ENCODE measurements around the gene F5.

DNA sequence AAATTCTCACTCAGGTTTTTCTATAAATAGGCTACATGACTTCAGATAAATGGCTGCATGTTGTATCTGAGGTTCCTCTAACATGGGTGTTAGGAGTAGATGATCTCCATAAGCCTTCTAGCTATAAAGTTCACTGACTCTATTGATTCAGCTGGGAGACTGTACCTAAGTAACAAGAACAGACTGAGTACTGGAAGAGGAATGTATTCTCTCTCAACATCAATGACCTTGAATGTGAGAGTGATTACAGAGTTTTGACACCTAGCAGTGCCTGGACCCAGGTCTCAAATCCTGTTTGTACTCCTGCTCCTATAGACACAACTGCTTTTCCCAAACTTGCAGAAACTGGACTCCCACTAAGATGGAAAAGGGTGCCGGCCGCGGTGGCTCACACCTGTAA lies 91.9 kb downstream of the F5 start:
- TF ChIP-seq, protein P1, sequence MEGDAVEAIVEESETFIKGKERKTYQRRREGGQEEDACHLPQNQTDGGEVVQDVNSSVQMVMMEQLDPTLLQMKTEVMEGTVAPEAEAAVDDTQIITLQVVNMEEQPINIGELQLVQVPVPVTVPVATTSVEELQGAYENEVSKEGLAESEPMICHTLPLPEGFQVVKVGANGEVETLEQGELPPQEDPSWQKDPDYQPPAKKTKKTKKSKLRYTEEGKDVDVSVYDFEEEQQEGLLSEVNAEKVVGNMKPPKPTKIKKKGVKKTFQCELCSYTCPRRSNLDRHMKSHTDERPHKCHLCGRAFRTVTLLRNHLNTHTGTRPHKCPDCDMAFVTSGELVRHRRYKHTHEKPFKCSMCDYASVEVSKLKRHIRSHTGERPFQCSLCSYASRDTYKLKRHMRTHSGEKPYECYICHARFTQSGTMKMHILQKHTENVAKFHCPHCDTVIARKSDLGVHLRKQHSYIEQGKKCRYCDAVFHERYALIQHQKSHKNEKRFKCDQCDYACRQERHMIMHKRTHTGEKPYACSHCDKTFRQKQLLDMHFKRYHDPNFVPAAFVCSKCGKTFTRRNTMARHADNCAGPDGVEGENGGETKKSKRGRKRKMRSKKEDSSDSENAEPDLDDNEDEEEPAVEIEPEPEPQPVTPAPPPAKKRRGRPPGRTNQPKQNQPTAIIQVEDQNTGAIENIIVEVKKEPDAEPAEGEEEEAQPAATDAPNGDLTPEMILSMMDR (IDR thresholded peaks at IDR 0.05; ENCODE audit: poor library complexity): no peak
- no peak for TF ChIP-seq EZH2 (IDR thresholded peaks at IDR 0.05; ENCODE audit: borderline replicate concordance)

All from hepatocyte (in vitro differentiated cells).